DMS79 treated with DMSO at 0.1 percent for 48 hours (cell line): ENCODE data around the gene SNX15.

Experiments used
- DNase-seq: peaks from one replicate; lab custom pipeline; 2025; lab: John Stamatoyannopoulos, UW

SNX15 gene

GRCh38 chr11:65057526-65057925, 30.3 kb downstream of the SNX15 start:
- no peak for DNase-seq

GRCh38 chr11:65058012-65058411, 30.8 kb downstream of the SNX15 start:
- no peak for DNase-seq

- DNase-seq, result no peak
Observed at GRCh38 chr11:65058419-65059054, 31.3 kb downstream of the SNX15 start, which contains the start of gene NAALADL1. Gene NAALADL1 (minus strand): TSS chr11:65058553. CDS start chr11:65058521, 32 bp downstream.

- DNase-seq, result no peak
Observed at GRCh38 chr11:65059523-65059922, 32.3 kb downstream of the SNX15 start.

- DNase-seq, result no peak
Observed at GRCh38 chr11:65059959-65060824, 33.0 kb downstream of the SNX15 start.

- DNase-seq, result no peak
Observed at GRCh38 chr11:65060913-65061408, 33.7 kb downstream of the SNX15 start.

- DNase-seq, result no peak
Observed at GRCh38 chr11:65063532-65063931, 36.3 kb downstream of the SNX15 start.

GRCh38 chr11:65064847-65065240, 37.6 kb downstream of the SNX15 start:
- no peak for DNase-seq

GRCh38 chr11:65065851-65066250, 38.6 kb downstream of the SNX15 start:
- no peak for DNase-seq

- no peak for DNase-seq
Observed at GRCh38 chr11:65066315-65066714, 39.1 kb downstream of the SNX15 start.

GRCh38 chr11:65066805-65067291, 39.6 kb downstream of the SNX15 start:
- DNase-seq, result peak; percentile 89

GRCh38 chr11:65067446-65067845, 40.2 kb downstream of the SNX15 start:
- no peak for DNase-seq

GRCh38 chr11:65069217-65069616, 42.0 kb downstream of the SNX15 start:
- no peak for DNase-seq

- DNase-seq, result no peak
Observed at GRCh38 chr11:65071907-65072630, 44.8 kb downstream of the SNX15 start.

- DNase-seq, result no peak
Observed at GRCh38 chr11:65072631-65072966, 45.4 kb downstream of the SNX15 start.

- DNase-seq, result peak; percentile 7
Observed at GRCh38 chr11:65077451-65077850, 50.2 kb downstream of the SNX15 start.

GRCh38 chr11:65078151-65078550, 50.9 kb downstream of the SNX15 start:
- DNase-seq, result no peak

- no peak for DNase-seq
Observed at GRCh38 chr11:65078786-65079342, 51.6 kb downstream of the SNX15 start.

GRCh38 chr11:65083134-65083833, 56.0 kb downstream of the SNX15 start:
- DNase-seq, result no peak

- DNase-seq, result peak; percentile 94
Observed at GRCh38 chr11:65083834-65084597, 56.8 kb downstream of the SNX15 start, which contains the start of the genes CDCA5 and ZFPL1. Gene CDCA5 (minus strand): TSS chr11:65084040. CDS start chr11:65083978, 62 bp downstream. Gene ZFPL1 (plus strand): TSS chr11:65084222. CDS start chr11:65084699, 477 bp downstream.
